Measurements from ENCODE around the gene TF.
A peak's percentile ranks its signal among the peaks of the same experiment; 100 is the strongest.
"Not testable (repeated sequence)": the region's sequence is repeated elsewhere in the genome, so short reads cannot be mapped to it uniquely, and the experiment has no call there.

Gene TF

DNA sequence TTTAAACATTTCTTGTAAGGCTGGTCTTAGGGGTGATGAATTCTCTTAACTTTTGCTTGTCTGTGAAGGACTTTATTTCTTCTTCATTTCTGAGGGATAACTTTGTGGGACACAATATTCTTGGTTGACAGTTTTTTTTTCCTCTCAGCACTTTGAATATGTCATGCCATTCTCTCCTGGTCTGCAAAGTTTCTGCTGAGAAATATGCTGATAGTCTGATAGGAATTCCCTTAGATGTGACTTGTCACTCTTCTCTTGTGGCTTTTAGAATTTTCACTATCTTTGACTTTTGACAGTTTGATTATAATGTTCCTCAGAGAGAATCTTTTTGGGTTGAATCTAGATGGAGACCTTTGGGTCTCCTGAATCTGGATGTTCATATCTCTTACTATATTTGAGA lies 23.3 kb upstream of the TF start:
- no peak overlapping the region for H3K27ac ChIP-seq (ENCODE audit: insufficient read depth in 1 of 2, low read depth in 1 of 2, low read length in 2 of 2, poor library complexity in 1 of 2, severe bottlenecking in 2 of 2)
- H3K4me3 ChIP-seq (ENCODE audit: control insufficient read depth in 1 of 7, extremely low read depth in 1 of 7, insufficient read depth in 4 of 7, low read depth in 2 of 7, low read length in 6 of 7): no peak overlapping the region
- H3K9me3 ChIP-seq (ENCODE audit: control extremely low read depth in 1 of 5, control insufficient read depth in 4 of 5, insufficient read depth in 2 of 5, low read depth in 1 of 5, low read length in 4 of 5): peaks cover 0 to 18% (median 2%) of the 10 kb centered on the region in 5 experiments
- H3K4me1 ChIP-seq (ENCODE audit: control extremely low read depth in 1 of 4, control insufficient read depth in 4 of 4, insufficient read depth in 4 of 4, low read length in 3 of 4): no peaks in the 10 kb centered on the region
- H3K27me3 ChIP-seq (replicated peaks in 2 of 5; ENCODE audit: control insufficient read depth in 4 of 5, insufficient read depth in 5 of 5, low read length in 4 of 5): no peaks in the 10 kb centered on the region
- ChIA-PET CTCF (no interaction called here), POLR2A (no interaction called here)
- no peak for DNase-seq
- no peaks in the 10 kb centered on the region for H3K36me3 ChIP-seq (ENCODE audit: control insufficient read depth in 4 of 4, insufficient read depth in 4 of 4, low read length in 3 of 4)

DNA sequence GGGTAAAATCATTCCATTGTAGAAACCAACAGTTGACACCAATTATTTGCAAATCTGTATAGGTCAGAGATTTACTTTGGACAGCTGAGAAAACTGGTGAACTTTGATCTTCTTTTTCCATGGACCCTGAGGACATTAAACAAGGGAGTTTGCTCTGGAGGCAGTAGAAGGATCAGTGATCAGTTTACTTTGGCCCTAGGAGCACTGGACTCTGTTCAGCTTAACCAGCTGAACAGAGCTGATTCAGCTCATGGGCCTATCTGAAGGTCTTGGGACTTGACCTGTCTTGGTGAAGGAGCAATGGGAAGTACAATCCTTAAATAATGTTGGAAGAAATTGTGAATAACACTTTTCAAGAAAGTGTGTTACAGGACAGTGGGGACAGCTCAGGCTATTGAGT lies 15.2 kb upstream of the TF start:
- CTCF ChIA-PET: interaction anchor here (0.6 kb wide), 1 partner anchor 446 kb away, joined by 3 read pairs; no protein-coding TSS in a partner anchor
- H3K36me3 ChIP-seq (ENCODE audit: control insufficient read depth in 4 of 4, insufficient read depth in 4 of 4, low read length in 3 of 4): no peaks in the 10 kb centered on the region
- peaks cover 0 to 3% (median 0%) of the 10 kb centered on the region in 5 experiments for H3K27me3 ChIP-seq (replicated peaks in 2 of 5; ENCODE audit: control insufficient read depth in 4 of 5, insufficient read depth in 5 of 5, low read length in 4 of 5)
- H3K4me1 ChIP-seq (ENCODE audit: control extremely low read depth in 1 of 4, control insufficient read depth in 4 of 4, insufficient read depth in 4 of 4, low read length in 3 of 4): no peaks in the 10 kb centered on the region
- peaks cover 0 to 9% (median 0%) of the 10 kb centered on the region in 5 experiments for H3K9me3 ChIP-seq (ENCODE audit: control extremely low read depth in 1 of 5, control insufficient read depth in 4 of 5, insufficient read depth in 2 of 5, low read depth in 1 of 5, low read length in 4 of 5)
- POLR2A ChIA-PET: no interaction called here
- no peak for DNase-seq
- no peak overlapping the region for H3K4me3 ChIP-seq (ENCODE audit: control insufficient read depth in 1 of 7, extremely low read depth in 1 of 7, insufficient read depth in 4 of 7, low read depth in 2 of 7, low read length in 6 of 7)
- no peak overlapping the region for H3K27ac ChIP-seq (ENCODE audit: insufficient read depth in 1 of 2, low read depth in 1 of 2, low read length in 2 of 2, poor library complexity in 1 of 2, severe bottlenecking in 2 of 2)

DNA sequence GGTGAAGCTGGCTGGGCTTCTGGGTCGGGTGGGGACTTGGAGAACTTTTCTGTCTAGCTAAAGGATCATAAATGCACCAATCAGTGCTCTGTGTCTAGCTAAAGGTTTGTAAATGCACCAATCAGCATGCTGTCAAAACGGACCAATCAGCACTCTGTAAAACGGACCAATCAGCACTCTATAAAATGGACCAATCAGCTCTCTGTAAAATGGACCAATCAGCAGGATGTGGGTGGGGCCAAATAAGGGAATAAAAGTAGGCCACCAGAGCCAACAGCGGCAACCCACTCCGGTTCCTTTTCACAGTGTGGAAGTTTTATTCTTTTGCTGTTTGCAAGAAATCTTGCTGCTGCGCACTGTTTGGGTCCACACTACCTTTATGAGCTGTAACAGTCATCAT lies 14.0 kb upstream of the TF start:
- CTCF ChIA-PET: not testable (repeated sequence)

GRCh38 chr3:133733226-133733625 lies 13.0 kb upstream of the TF start:
- peaks cover 0 to 9% (median 0%) of the 10 kb centered on the region in 5 experiments for H3K9me3 ChIP-seq (ENCODE audit: control extremely low read depth in 1 of 5, control insufficient read depth in 4 of 5, insufficient read depth in 2 of 5, low read depth in 1 of 5, low read length in 4 of 5)
- WGBS (ENCODE audit: insufficient coverage): 100% methylated on average over 4 of the region's 4 CpGs
- ChIA-PET POLR2A (no interaction called here), CTCF (no interaction called here)
- H3K36me3 ChIP-seq (ENCODE audit: control insufficient read depth in 4 of 4, insufficient read depth in 4 of 4, low read length in 3 of 4): no peaks in the 10 kb centered on the region
- DNase-seq: no peak
- H3K4me1 ChIP-seq (ENCODE audit: control extremely low read depth in 1 of 4, control insufficient read depth in 4 of 4, insufficient read depth in 4 of 4, low read length in 3 of 4): no peaks in the 10 kb centered on the region
- no peak overlapping the region for H3K27ac ChIP-seq (ENCODE audit: insufficient read depth in 1 of 2, low read depth in 1 of 2, low read length in 2 of 2, poor library complexity in 1 of 2, severe bottlenecking in 2 of 2)
- peaks cover 0 to 3% (median 0%) of the 10 kb centered on the region in 5 experiments for H3K27me3 ChIP-seq (replicated peaks in 2 of 5; ENCODE audit: control insufficient read depth in 4 of 5, insufficient read depth in 5 of 5, low read length in 4 of 5)
- no peak overlapping the region for H3K4me3 ChIP-seq (ENCODE audit: control insufficient read depth in 1 of 7, extremely low read depth in 1 of 7, insufficient read depth in 4 of 7, low read depth in 2 of 7, low read length in 6 of 7)

More for the DNA sequence above, 14.0 kb upstream of the TF start:
- H3K27ac ChIP-seq (ENCODE audit: insufficient read depth in 1 of 2, low read depth in 1 of 2, low read length in 2 of 2, poor library complexity in 1 of 2, severe bottlenecking in 2 of 2); H3K4me3 ChIP-seq (ENCODE audit: control insufficient read depth in 1 of 7, extremely low read depth in 1 of 7, insufficient read depth in 4 of 7, low read depth in 2 of 7, low read length in 6 of 7); POLR2A ChIA-PET; H3K36me3 ChIP-seq (ENCODE audit: control insufficient read depth in 4 of 4, insufficient read depth in 4 of 4, low read length in 3 of 4); DNase-seq; H3K27me3 ChIP-seq (replicated peaks in 2 of 5; ENCODE audit: control insufficient read depth in 4 of 5, insufficient read depth in 5 of 5, low read length in 4 of 5); H3K4me1 ChIP-seq (ENCODE audit: control extremely low read depth in 1 of 4, control insufficient read depth in 4 of 4, insufficient read depth in 4 of 4, low read length in 3 of 4); H3K9me3 ChIP-seq (ENCODE audit: control extremely low read depth in 1 of 5, control insufficient read depth in 4 of 5, insufficient read depth in 2 of 5, low read depth in 1 of 5, low read length in 4 of 5): not testable (repeated sequence)
- WGBS (ENCODE audit: insufficient coverage): 76% methylated on average over 6 of the region's 6 CpGs

DNA sequence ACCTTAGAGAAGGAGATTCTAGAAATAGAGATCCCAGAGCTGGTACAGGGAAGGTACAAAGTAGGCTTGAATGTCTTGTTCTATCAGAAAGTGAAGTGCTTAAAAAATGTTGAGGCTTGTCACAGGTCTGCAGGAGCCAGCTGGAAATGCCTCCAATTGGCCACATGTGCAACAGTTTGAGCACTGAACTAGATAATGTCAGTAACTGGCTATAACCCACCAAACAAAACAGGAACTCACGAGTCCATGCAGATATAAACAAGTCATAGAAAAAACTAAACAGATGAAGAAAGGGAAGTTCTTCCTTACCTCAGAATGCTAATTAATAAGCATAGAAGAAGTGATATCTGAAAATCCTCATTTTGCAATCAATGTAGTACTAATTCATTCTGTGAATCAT lies 11.9 kb upstream of the TF start:
- CTCF ChIA-PET: interaction anchor here (0.7 kb wide), 1 partner anchor 53 kb away, joined by 3 read pairs; no protein-coding TSS in a partner anchor

DNA sequence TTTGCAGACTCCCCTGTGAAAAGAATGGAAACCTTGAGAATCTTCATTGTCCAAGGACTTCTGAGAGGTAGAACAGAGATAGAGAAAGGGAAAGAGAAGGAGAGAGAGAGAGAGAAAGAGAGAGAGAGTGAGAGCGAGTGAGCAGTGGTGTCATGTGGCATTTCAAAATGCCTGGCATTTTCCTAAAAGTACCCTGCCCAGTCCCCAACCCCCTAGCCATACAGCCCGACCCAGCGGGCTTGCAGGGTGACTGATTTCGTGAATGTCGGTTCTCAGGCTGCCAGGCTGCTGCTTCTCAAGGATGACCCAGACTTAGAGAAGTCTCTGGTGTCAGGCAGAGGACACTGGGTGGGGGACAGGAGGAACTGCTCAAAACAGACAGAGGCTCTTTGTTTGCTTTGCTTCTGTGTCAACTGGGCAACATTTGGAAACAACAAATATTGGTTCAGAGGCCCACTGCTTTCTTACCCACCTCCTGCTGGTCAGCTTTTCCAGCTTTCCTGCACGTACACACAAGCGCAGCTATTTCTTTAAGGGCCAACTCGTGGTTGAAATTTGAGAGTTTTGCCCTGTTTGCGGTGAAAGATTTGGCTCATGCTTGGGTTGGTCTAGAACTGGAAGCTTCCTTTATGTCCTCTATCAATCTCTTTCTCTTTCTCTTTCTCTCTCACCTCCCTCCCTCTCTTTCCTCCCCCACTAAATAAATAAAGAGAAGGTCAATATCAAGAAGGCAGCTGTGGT lies 3.7 kb upstream of the TF start:
- POLR2A ChIA-PET: interaction anchor here (0.6 kb wide), 1 partner anchor 33 kb away, joined by 3 read pairs; no protein-coding TSS in a partner anchor
- Histone ChIP-seq H3K4me1 (ENCODE audit: control extremely low read depth in 1 of 4, control insufficient read depth in 4 of 4, insufficient read depth in 4 of 4, low read length in 3 of 4) (peaks cover 0 to 10% (median 2%) of the 10 kb centered on the region in 4 experiments), H3K27me3 (replicated peaks in 2 of 5; ENCODE audit: control insufficient read depth in 4 of 5, insufficient read depth in 5 of 5, low read length in 4 of 5) (peaks cover 0 to 57% (median 37%) of the 10 kb centered on the region in 5 experiments), H3K36me3 (ENCODE audit: control insufficient read depth in 4 of 4, insufficient read depth in 4 of 4, low read length in 3 of 4) (no peaks in the 10 kb centered on the region), H3K4me3 (ENCODE audit: control insufficient read depth in 1 of 7, extremely low read depth in 1 of 7, insufficient read depth in 4 of 7, low read depth in 2 of 7, low read length in 6 of 7) (no peak overlapping the region), H3K9me3 (ENCODE audit: control extremely low read depth in 1 of 5, control insufficient read depth in 4 of 5, insufficient read depth in 2 of 5, low read depth in 1 of 5, low read length in 4 of 5) (no peaks in the 10 kb centered on the region), H3K27ac (ENCODE audit: insufficient read depth in 1 of 2, low read depth in 1 of 2, low read length in 2 of 2, poor library complexity in 1 of 2, severe bottlenecking in 2 of 2) (no peak overlapping the region)
- 56% methylated on average over 3 of the region's 9 CpGs for WGBS (ENCODE audit: insufficient coverage)
- no peak for DNase-seq
- CTCF ChIA-PET: interaction anchor here (0.5 kb wide), 1 partner anchor 1118 kb away, joined by 3 read pairs; no protein-coding TSS in a partner anchor

More for the DNA sequence above, 11.9 kb upstream of the TF start:
- H3K27ac ChIP-seq (ENCODE audit: insufficient read depth in 1 of 2, low read depth in 1 of 2, low read length in 2 of 2, poor library complexity in 1 of 2, severe bottlenecking in 2 of 2): no peak overlapping the region
- DNase-seq: peak in 2 of 3 donors; percentile 25 to 54
- no peaks in the 10 kb centered on the region for H3K36me3 ChIP-seq (ENCODE audit: control insufficient read depth in 4 of 4, insufficient read depth in 4 of 4, low read length in 3 of 4)
- POLR2A ChIA-PET: no interaction called here
- no peak overlapping the region for H3K4me3 ChIP-seq (ENCODE audit: control insufficient read depth in 1 of 7, extremely low read depth in 1 of 7, insufficient read depth in 4 of 7, low read depth in 2 of 7, low read length in 6 of 7)
- H3K27me3 ChIP-seq (replicated peaks in 2 of 5; ENCODE audit: control insufficient read depth in 4 of 5, insufficient read depth in 5 of 5, low read length in 4 of 5): peaks cover 0 to 3% (median 0%) of the 10 kb centered on the region in 5 experiments
- WGBS (ENCODE audit: insufficient coverage): no CpG with 5 or more reads among the region's 1 CpG
- no peaks in the 10 kb centered on the region for H3K4me1 ChIP-seq (ENCODE audit: control extremely low read depth in 1 of 4, control insufficient read depth in 4 of 4, insufficient read depth in 4 of 4, low read length in 3 of 4)
- peaks cover 0 to 9% (median 0%) of the 10 kb centered on the region in 5 experiments for H3K9me3 ChIP-seq (ENCODE audit: control extremely low read depth in 1 of 5, control insufficient read depth in 4 of 5, insufficient read depth in 2 of 5, low read depth in 1 of 5, low read length in 4 of 5)

DNA sequence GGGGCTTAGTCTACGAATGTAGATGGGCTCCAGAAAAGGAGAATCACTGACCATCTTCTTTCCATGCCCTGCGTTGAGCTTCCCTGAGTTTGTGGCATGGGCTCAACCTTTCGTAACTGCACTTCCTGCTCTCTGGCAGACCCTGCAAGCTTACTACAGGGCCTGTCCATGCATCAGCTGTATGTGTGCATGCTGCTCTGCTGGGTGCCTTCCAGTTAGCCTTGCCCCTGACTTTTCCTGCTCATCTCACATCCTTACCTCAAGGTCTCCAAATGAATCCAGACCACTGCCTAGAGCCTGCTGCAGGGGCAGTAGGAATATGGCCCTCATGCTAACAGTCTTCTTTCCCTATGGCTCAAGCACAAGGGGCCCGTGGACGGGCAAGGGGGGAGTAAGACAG lies 2.0 kb upstream of the TF start:
- CTCF ChIA-PET: no interaction called here
- DNase-seq: no peak
- Histone ChIP-seq H3K9me3 (ENCODE audit: control extremely low read depth in 1 of 5, control insufficient read depth in 4 of 5, insufficient read depth in 2 of 5, low read depth in 1 of 5, low read length in 4 of 5) (no peaks in the 10 kb centered on the region), H3K4me1 (ENCODE audit: control extremely low read depth in 1 of 4, control insufficient read depth in 4 of 4, insufficient read depth in 4 of 4, low read length in 3 of 4) (peaks cover 0 to 10% (median 2%) of the 10 kb centered on the region in 4 experiments), H3K4me3 (ENCODE audit: control insufficient read depth in 1 of 7, extremely low read depth in 1 of 7, insufficient read depth in 4 of 7, low read depth in 2 of 7, low read length in 6 of 7) (no peak overlapping the region), H3K36me3 (ENCODE audit: control insufficient read depth in 4 of 4, insufficient read depth in 4 of 4, low read length in 3 of 4) (no peaks in the 10 kb centered on the region), H3K27ac (ENCODE audit: insufficient read depth in 1 of 2, low read depth in 1 of 2, low read length in 2 of 2, poor library complexity in 1 of 2, severe bottlenecking in 2 of 2) (no peak overlapping the region), H3K27me3 (replicated peaks in 2 of 5; ENCODE audit: control insufficient read depth in 4 of 5, insufficient read depth in 5 of 5, low read length in 4 of 5) (peaks cover 0 to 67% (median 39%) of the 10 kb centered on the region in 5 experiments)
- 96% methylated on average over 3 of the region's 5 CpGs for WGBS (ENCODE audit: insufficient coverage)
- POLR2A ChIA-PET: no interaction called here

Measured in common myeloid progenitor, CD34-positive (primary cell).